Stimulated activated CD8-positive, alpha-beta memory T cell treated with anti-CD3 and anti-CD28 coated beads, Interleukin-15, amount 100 ng/mL, for 4 hours (primary cell): ENCODE results near the gene LIM2.

Experiments
- DNase-seq, 2 donors: peaks; one replicate each; pipeline ENCODE4 v3.0.0-alpha.2; 2020; ENCODE audit warnings: low read depth in 2 of 2

LIM2 gene

GRCh38 chr19:51339687-51340656 is 47.8 kb downstream of the LIM2 start:
- peak; percentile 84 to 87 for DNase-seq

GRCh38 chr19:51339313-51339686 is 48.5 kb downstream of the LIM2 start:
- no peak for DNase-seq

DNA sequence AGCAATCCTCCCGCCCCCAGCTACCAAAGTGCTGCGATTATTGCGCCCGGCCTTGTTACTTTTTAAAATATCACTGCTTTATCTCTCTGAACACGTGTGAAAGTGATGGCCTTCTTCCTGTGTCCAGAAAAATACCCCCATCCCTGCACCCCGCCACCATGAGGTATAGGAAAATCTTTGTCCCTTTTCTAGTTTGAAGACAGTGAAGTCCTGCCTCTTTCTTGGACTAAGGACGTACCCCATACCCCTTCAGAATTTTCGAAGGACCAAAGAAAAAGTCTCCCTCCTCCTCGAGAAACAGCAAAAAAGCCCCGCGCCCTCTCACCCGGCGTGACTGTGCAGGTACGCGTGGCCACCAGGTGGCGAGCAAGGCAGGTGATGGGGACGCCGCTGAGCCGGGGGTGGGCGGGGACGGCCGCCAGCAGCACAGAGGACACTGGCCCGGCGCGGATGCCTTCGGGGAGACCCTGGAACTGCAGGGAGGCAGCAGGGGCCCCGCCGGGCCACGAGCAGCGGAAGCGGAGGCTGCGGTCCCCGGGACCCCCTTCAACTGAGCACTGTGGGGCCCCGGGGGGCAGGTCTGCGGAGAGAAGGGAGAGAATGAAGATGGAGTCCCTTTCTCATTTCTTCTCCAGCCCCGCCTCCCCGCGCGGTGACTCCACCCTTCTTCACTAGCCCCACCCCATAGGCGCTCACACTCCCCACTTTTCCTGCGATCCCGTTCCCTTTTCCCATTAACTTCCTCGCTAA is 49.0 kb downstream of the LIM2 start:
- peak; percentile 68 to 75 for DNase-seq

DNA sequence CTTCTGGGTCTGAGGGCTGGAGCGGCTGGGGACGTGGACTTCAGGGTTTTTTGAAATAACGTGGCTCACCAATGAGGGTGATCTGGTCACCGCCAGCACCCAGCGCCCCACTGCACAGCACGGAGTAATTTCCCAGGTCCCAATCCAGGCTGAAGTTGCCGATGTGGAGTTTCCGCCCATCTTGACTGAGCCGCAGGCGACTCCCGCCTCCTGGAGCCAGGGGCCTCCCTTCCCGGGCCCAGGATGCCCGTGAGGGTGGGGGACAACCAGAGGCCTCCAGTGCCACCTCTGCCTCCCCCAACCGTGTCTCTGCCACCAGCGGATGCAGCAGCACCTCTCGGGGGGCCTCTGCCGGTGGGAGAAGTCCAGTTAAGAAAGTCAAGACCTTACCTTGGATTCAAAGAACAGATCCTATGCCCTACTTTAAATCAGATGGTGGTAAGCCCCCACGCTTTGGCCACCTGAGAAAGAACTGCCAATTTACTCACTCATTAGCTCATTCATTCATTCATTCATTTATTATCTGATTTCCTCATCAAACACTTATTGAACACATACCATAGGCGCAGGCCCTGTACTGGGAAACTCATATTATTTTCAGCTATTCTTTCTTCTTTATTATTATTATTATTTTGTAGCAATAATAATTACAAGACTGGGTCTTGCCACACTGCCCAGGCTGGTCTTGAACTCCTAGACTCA is 49.8 kb downstream of the LIM2 start:
- no peak for DNase-seq

DNA sequence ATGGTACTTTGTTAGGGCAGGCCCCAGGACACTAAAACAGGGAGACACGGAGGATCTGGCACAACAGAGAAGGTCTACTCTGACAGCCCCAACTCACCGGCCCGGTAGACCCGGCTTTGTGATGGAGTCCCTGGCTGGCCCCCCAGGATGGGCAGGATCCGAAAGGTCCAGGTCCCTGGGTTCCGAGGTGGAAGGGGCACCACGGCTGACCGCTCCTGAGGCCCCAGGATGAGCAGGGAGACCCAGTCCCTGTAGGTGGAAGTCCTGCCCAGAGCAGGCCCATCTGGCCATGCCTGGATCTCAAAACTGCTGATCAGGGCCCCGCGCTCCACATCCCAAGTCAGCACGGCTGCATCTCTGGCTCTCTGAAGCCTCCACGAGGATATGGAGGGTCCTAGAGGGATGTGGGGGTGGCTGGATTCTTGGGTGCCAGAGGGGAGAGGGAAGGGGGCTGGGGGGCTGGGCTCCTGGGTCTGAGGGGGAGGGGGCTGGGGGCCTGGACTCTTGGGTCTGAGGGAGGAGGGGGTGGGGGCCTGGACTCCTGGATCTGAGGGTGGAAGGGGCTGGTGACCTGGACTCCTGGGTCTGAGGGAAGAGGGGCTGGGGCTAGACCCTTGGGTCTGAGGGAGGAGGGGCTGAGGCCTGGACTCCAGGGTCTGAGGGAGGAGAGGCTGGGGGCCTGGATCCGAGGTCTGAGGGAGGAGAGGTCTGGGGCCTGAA is 50.5 kb downstream of the LIM2 start:
- DNase-seq = no peak

GRCh38 chr19:51333836-51334460 is 53.8 kb downstream of the LIM2 start:
- DNase-seq = no peak

GRCh38 chr19:51331716-51332115 is 56.1 kb downstream of the LIM2 start:
- DNase-seq = no peak

DNA sequence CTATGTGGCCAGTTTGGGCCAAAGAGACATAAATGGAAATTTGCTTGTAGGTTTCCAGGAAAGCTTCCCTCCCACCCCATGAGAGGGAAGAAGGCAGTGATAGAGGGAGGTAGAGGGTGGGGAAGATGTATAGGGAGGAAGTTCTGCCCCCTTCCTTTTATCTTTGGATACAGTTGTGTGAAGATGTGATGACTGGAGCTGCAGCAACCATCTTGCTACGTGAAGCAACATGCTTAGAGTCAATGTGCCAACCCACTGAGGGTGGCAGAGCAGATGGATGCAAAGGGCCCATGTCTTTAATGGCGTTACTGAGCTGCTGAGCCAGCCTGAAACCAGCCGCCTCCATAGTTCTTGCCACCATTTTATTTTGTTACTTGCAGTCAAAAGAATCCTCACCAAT is 56.6 kb downstream of the LIM2 start:
- DNase-seq = no peak

DNA sequence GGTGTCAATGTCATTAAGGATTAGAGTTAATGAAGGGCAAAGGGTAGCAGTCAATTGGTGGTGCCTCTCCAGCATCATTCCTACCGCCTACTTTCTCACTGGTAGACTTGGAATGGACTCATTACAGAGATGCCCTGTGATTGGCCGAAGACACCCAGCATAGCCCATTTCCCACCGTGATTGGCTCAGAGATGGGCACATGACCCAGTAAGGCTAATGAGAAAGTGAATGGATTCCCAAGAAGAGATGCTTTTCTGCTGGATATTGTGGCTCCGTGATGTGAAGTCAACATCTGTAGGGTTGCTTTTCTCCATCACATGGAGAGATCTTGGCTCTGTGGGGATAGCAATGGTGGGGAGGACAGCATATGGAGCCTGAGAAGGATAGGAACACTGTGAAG is 57.4 kb downstream of the LIM2 start:
- DNase-seq = no peak
